HK-2 (cell line): ENCODE data around the gene COL4A1.

Experiments used
- DNase-seq: peaks from one replicate; pipeline ENCODE4 v3.0.0-alpha.2; 2018; ENCODE audit not compliant: unreplicated experiment

Gene COL4A1

DNA sequence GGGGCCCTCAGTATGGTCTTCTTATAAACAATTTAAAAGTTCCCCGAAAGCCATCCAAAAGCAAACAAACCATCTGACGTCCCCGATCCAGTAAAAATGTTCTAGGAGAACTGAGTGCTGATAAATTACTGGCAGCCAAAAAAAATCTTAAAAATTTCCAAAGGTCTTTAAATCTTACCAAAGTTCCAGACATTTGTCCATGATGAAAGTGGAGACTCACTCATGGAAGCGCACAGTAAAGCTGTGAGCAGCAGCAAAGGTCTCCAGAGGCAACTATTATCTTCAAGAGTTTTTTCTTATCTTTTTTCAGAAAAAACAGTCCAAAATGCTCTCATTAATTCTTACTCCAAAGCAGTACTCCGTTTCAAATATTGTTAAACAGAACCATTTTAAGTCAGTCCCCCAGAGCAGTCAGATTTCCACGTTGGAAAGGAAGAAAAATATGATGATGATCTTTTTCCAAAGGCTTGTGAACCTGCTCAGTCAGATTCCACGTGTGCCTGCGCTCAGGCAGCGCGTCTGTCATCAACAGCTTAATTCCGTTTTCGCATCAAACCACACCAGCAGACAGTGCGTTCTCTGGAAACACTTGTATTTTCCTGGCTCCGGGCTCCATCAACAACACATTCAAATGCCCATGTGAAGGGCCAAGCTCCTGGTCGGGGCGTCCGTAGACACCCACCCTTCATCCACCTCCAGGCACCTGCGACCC is 85.4 kb downstream of the COL4A1 start:
- no peak for DNase-seq

- no peak for DNase-seq
Observed at GRCh38 chr13:110220471-110220870, 86.5 kb downstream of the COL4A1 start.

DNA sequence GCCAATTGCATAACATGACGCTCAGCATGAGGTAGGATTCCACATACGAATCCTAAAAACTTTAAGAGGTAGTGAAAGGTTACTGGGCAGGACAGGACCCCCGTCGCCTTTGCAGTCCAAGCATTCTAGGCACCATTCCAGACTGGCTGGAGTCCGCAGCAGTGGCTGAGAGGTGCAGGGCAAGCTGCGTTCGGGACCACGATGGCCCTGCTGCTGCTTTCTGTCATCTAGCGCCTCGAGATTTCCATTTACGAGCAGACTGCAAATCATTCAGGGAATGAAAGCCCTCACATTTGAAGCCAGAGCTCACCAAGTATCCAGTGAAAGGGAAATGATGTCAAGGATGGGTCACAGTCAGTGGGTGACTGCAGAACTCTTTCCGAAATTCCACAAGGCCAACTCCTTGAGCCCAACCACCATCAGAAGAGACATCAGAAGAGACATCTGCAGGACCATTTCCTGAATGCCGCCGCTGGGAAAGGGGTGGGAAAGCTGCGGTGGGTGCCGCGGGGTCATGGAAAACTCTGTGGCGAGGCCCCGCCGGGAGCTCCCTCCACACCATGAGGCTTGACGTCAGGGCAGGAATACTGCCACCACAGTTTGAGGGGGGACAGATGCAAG is 88.3 kb downstream of the COL4A1 start:
- DNase-seq = no peak

GRCh38 chr13:110217811-110218210 is 89.1 kb downstream of the COL4A1 start:
- no peak for DNase-seq

GRCh38 chr13:110217085-110217484 is 89.9 kb downstream of the COL4A1 start:
- DNase-seq = no peak

- DNase-seq = no peak
Observed at GRCh38 chr13:110216398-110217041, 90.4 kb downstream of the COL4A1 start.

- no peak for DNase-seq
Observed at GRCh38 chr13:110216006-110216397, 91.0 kb downstream of the COL4A1 start.

DNA sequence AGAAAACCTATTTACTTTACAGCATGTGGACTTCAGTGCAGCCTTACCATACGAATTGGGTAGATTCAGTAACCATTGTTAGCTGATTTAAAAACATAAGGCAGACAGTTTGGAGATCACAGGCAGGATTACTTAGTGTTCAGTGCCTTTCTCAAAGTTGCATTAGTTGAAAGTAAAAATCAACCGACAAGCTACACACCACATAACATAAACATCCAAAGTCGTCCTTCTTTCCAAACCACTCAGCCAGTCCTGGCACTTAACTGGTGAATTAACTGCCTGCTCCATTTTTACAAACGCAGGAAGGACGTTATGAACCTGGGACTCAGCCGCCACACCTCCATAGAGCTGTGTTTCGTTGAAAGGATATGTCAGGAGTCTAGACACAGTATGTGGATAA is 91.4 kb downstream of the COL4A1 start:
- DNase-seq = no peak

- DNase-seq = no peak
Observed at GRCh38 chr13:110214637-110215036, 92.3 kb downstream of the COL4A1 start.

- no peak for DNase-seq
Observed at GRCh38 chr13:110213461-110214074, 93.4 kb downstream of the COL4A1 start.

GRCh38 chr13:110212529-110212928 is 94.4 kb downstream of the COL4A1 start:
- no peak for DNase-seq

DNA sequence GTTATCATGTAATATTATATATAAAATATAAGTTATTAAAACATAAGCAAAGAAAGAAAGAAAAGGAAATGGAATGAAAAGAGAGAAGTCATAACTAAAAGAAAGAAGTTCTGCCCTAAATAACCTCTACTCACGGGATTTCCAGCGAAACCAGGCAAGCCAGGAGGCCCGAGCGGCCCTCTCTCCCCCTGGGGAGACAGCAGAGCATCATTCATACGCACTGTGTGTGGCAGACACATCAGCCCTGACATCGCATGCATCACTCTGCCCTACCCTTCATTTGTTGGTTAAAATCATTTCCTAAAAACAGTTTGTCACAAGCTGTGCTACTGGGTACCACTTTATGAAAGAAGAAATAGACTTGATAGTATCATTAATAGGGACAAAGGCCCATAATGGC is 95.2 kb downstream of the COL4A1 start:
- no peak for DNase-seq

GRCh38 chr13:110211046-110211445 is 95.9 kb downstream of the COL4A1 start:
- no peak for DNase-seq

GRCh38 chr13:110210604-110210985 is 96.4 kb downstream of the COL4A1 start:
- DNase-seq = no peak

- no peak for DNase-seq
Observed at GRCh38 chr13:110209950-110210603, 96.9 kb downstream of the COL4A1 start.

DNA sequence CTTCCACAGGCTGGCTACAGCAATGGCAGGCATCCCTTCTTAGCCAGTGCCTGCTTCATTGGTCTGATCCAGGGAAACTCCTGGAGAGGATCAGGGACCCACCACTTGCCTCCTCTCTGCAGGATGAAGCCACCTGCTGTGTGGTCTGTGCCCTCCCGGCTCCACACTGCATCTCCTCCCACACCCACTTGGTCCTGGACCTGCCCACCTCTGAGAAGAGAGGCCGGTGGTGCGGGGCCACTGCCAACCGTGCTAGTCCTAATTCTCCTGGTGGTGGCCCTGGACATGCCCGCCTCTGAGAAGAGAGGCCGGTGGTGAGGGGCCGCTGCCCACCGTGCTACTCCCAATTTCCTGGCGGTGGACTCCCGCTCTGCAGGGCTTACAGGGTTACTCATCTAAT is 98.8 kb downstream of the COL4A1 start:
- no peak for DNase-seq

GRCh38 chr13:110206996-110207395 is 100.0 kb downstream of the COL4A1 start:
- DNase-seq = no peak

DNA sequence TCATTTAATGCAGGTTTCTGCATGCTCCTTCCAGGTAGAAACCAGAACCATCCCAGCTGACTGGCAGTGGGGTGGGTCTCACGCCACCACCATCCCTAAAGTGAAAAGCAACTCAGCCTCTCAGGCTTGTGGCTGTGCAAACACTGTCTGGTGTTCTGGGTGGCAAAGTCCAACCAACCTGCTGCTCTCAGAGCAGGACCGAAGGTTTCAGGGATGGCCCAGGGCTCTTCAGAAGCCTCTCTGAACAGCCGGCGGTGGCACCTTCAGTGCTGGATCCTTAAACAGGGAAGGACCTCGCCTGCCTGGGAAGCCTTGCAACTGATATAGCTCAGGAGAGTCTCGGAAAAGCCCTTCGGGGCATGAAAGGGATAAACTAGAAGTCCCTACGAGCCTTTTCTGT is 100.8 kb downstream of the COL4A1 start:
- no peak for DNase-seq

DNA sequence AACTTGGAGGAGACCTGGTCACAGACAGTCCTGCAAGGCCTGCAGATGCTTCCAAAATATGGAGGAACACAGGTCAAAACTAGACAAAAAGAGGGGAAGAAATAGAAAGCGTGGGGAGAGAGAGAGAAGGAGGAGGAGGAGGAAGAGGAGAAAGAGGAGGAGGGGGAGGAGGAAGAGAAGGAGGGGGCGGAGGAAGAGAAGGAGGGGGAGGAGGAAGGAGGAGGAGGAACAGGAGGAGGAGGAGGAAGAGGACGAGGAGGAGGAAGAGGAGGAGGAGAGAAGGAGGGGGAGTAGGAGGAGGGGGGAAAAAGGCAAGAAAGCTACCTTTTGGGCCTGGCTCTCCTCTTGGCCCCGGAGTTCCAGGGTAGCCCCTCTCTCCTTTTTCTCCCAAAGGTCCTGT is 105.8 kb downstream of the COL4A1 start:
- no peak for DNase-seq

- no peak for DNase-seq
Observed at GRCh38 chr13:110200276-110200870, 106.6 kb downstream of the COL4A1 start.

DNA sequence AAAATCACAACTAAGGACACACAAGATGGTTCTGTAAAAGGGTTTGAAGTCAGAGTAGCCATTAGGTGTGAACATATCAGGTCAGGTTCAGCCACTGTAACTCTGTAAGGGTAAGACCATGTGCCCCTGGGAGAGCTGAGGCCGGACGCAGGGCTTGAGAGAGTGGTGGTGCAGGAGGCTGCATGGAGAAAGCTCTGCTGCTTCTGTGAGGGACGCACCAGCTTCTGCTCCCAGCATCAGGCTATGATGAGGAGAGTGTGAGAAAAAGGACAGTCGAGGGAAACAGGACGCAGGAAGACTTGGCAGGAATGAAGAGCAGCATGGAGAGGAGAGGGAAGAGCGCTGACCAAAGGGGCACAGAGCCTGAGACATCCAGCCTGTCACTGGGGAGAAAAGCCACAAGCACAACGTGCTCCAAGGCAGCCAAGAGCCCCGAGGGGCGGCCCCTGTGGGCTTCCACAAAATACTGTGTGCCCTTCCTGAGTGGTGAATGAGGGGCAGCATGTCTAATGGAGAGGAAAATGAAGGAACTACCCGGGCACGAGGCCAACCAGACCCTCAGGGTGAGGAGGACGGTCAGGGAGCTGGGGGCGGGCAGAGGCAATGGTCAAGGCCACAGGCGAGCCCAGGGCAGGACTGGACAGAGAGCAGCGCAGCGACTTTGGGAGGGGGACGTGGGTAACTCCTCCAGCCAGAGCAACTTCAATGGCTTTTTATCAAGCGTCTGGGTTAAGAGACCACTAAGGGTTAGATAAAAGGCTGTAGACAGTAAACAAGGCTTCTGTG is 107.7 kb downstream of the COL4A1 start:
- no peak for DNase-seq
